ENCODE measurements around the gene PCBP3.

DNA sequence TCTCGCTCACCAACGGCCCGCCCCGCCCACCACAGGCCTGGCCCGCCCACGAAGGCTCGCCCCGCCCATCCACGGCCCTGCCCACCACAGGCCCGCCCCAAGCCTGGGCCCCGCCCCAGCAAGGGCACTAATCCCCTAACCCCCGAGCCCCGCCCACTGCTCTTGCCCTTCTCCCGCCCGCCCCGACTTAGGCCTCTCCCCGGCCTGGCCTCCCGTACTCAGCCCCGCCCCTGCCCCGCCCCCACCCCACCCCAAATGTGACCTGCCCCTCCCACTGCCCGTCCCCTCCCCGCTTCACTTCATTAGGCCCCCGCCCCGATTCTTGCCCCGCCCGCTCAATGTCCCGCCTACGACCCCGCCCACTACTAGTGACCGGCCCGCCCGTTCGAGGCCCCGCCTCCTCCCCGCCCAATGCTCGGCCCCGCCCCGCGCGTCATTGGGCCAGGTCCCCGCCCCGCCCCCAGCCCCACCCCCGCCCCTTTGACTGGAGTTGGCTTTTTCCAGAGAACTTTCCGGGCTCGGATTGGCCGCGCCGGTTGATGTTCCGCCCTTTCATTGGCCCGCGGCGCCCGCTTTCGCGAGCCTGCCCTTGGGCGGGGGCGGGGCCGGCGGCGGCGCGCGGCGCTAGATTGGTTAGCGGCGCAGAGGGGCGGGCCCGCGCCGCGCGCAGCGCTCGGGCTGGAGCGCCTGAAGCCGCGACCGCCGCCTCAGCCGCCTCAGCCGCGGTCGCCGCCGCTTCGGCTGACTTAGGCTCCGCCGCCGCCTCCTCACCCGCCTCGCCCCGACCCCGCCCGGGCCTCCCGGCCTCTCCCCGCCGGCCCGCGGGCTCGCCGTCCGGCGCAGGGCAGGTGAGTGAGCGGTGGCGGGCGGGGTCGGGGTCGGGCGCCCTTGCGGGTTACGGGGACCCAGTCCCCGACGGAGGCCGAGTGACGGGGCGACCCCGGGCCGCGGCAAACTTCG is at the start of gene PCBP3:
- TF ChIP-seq, protein P1, sequence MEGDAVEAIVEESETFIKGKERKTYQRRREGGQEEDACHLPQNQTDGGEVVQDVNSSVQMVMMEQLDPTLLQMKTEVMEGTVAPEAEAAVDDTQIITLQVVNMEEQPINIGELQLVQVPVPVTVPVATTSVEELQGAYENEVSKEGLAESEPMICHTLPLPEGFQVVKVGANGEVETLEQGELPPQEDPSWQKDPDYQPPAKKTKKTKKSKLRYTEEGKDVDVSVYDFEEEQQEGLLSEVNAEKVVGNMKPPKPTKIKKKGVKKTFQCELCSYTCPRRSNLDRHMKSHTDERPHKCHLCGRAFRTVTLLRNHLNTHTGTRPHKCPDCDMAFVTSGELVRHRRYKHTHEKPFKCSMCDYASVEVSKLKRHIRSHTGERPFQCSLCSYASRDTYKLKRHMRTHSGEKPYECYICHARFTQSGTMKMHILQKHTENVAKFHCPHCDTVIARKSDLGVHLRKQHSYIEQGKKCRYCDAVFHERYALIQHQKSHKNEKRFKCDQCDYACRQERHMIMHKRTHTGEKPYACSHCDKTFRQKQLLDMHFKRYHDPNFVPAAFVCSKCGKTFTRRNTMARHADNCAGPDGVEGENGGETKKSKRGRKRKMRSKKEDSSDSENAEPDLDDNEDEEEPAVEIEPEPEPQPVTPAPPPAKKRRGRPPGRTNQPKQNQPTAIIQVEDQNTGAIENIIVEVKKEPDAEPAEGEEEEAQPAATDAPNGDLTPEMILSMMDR (IDR thresholded peaks at IDR 0.05): no peak
- peak; percentile 54 for TF ChIP-seq POLR2A (IDR thresholded peaks at IDR 0.05)

All from right lobe of liver (tissue), 4 donors.